GM12878 (cell line): Measurements from ENCODE around the gene PRPF40B. TPM values are rescaled to one million over a fixed set of nuclear protein-coding genes. Genes with fewer than 3 reads are reported as not detected.

ENCODE experiments used
- ATAC-seq: fragments of 200-7000 bp; cut with Tn5 transposase; 3 replicates; pipeline ENCODE4 v1.9.1; 2020; ENCODE audit warnings: mild to moderate bottlenecking, moderate library complexity
- BruUV-seq: library from RNA; stranded (reverse); fragments of 400-500 nt; replicated peaks from 2 replicates; lab custom pipeline; 2021; lab: Mats Ljungman, UMichigan
- CTCF ChIA-PET: fragments of 300-600 bp; sonication (Branson Sonifier 250); formaldehyde crosslinking; extraction: SDS; loops from one replicate; lab custom pipeline; 2021; ENCODE audit warnings: inconsistent platforms; lab: Yijun Ruan, JAX
- POLR2A ChIA-PET: fragments of 350-600 bp; formaldehyde crosslinking; extraction: SDS; loops from one replicate; lab custom pipeline; 2021; ENCODE audit warnings: inconsistent platforms; lab: Charles Lee
- RAD21 ChIA-PET: fragments of 300-600 bp; sonication (Branson Sonifier 250); formaldehyde crosslinking; loops from one replicate; lab custom pipeline; 2023; ENCODE audit warnings: antibody characterized with exemption; ENCODE audit not compliant: unreplicated experiment; lab: Charles Lee
- SMC1A ChIA-PET: fragments of 300-600 bp; sonication (Branson Sonifier 250); formaldehyde crosslinking; loops from one replicate; lab custom pipeline; 2023; ENCODE audit not compliant: unreplicated experiment, uncharacterized antibody; lab: Charles Lee
- DNase-seq: peaks from one replicate; pipeline ENCODE4 v3.0.0-alpha.2; 2011; ENCODE audit warnings: low read depth, low spot score
- FAIRE-seq: peaks from 3 replicates; lab custom pipeline; 2011; peaks lifted over from hg19 to GRCh38; lab: Jason Lieb, UNC
- H2AFZ ChIP-seq: 2 replicates; pipeline ENCODE4 v1.6.0; 2011; ENCODE audit warnings: low read depth, low read length, control low read depth; ENCODE audit not compliant: control insufficient read depth
- H3K27ac ChIP-seq: 2 replicates; pipeline ENCODE4 v1.5.1; 2011; ENCODE audit warnings: control low read depth; ENCODE audit not compliant: control insufficient read depth, insufficient read depth
- H3K27me3 ChIP-seq, 2 experiments: replicated peaks in 1 of 2; 2 replicates each; pipeline versions ENCODE4 v1.6.0 to v1.6.1; 2011; ENCODE audit warnings: low read length in 1 of 2; ENCODE audit not compliant: control insufficient read depth in 2 of 2, insufficient read depth in 2 of 2
- H3K36me3 ChIP-seq, 2 experiments: 2 replicates each; pipeline ENCODE4 v1.5.1; 2011; ENCODE audit warnings: low read length in 1 of 2; ENCODE audit not compliant: control insufficient read depth in 2 of 2, insufficient read depth in 2 of 2
- H3K4me1 ChIP-seq: 2 replicates; pipeline ENCODE4 v1.6.1; 2011; ENCODE audit warnings: mild to moderate bottlenecking, low read length, moderate library complexity, mixed read lengths; ENCODE audit not compliant: control insufficient read depth, insufficient read depth
- H3K4me2 ChIP-seq: 2 replicates; pipeline ENCODE4 v1.6.0; 2011; ENCODE audit warnings: control low read depth; ENCODE audit not compliant: control insufficient read depth, insufficient read depth
- H3K4me3 ChIP-seq: fragments of 200-600 bp; sonication (generic); 2 replicates; pipeline ENCODE4 v1.5.1; 2016
- H3K79me2 ChIP-seq: 2 replicates; pipeline ENCODE4 v1.6.0; 2011; ENCODE audit warnings: low read length; ENCODE audit not compliant: control insufficient read depth, insufficient read depth
- H3K9ac ChIP-seq: 2 replicates; pipeline ENCODE4 v1.8.0; 2011; ENCODE audit warnings: low read length, control low read depth, mixed read lengths; ENCODE audit not compliant: control insufficient read depth, insufficient read depth
- H3K9me3 ChIP-seq: replicated peaks from 3 replicates; pipeline ENCODE4 v1.5.1; 2011; ENCODE audit warnings: mild to moderate bottlenecking, low read length; ENCODE audit not compliant: control insufficient read depth, insufficient read depth
- H4K20me1 ChIP-seq: 2 replicates; pipeline ENCODE4 v1.6.0; 2011; ENCODE audit not compliant: control insufficient read depth, insufficient read depth
- EGR1 ChIP-seq, 2 experiments: IDR thresholded peaks; 1 replicate in 1 of 2; 2 replicates in 1 of 2; pipeline ENCODE4 v1.6.1; 2011 to 2012; ENCODE audit warnings: low read depth in 2 of 2, low read length in 2 of 2, borderline replicate concordance in 1 of 2, mild to moderate bottlenecking in 1 of 2, moderate library complexity in 1 of 2
- HSF1 ChIP-seq: fragments of 150-350 bp; IDR thresholded peaks from 2 replicates; pipeline ENCODE4 v1.6.1; 2014; ENCODE audit warnings: mild to moderate bottlenecking, low read depth, low read length
- MEF2B ChIP-seq: fragments of 450-650 bp; IDR thresholded peaks from 2 replicates; pipeline ENCODE4 v1.6.1; 2018; ENCODE audit warnings: mild to moderate bottlenecking, moderate library complexity; ENCODE audit not compliant: partially characterized antibody, poor library complexity, severe bottlenecking
- MYB ChIP-seq: fragments of 150-350 bp; IDR thresholded peaks from 2 replicates; pipeline ENCODE4 v1.6.1; 2014; ENCODE audit warnings: mild to moderate bottlenecking, low read depth, low read length, borderline replicate concordance
- NR2F1 ChIP-seq: fragments of 450-650 bp; conservative IDR thresholded peaks from 2 replicates; pipeline ENCODE4 v1.6.1; 2017; ENCODE audit warnings: mild to moderate bottlenecking
- SMARCA5 ChIP-seq: fragments of 450-650 bp; IDR thresholded peaks from 2 replicates; pipeline ENCODE4 v1.6.1; 2017; ENCODE audit warnings: mild to moderate bottlenecking
- TCF7 ChIP-seq: IDR thresholded peaks from 2 replicates; pipeline ENCODE4 v1.6.1; 2014; ENCODE audit warnings: antibody characterized with exemption, borderline replicate concordance
- WGBS: methylation state at CpG from one replicate; pipeline ENCODE4 v1.1.6; 2016; ENCODE audit warnings: low lambda C conversion rate; ENCODE audit not compliant: insufficient replicate concordance, insufficient coverage; ENCODE audit errors: missing lambda C conversion rate; 5-methylcytosine and 5-hydroxymethylcytosine counted together
- in situ Hi-C: fragments of 300-500 bp; cut with MboI; formaldehyde crosslinking; loops from 9 replicates; pipeline ENCODE4 v1.14.3; 2018; ENCODE audit warnings: mixed read lengths
- intact Hi-C: fragments of 100-400 bp; cut with micrococcal nuclease; formaldehyde crosslinking; loops from one replicate; pipeline ENCODE4 v1.14.2; 2022; ENCODE audit not compliant: unreplicated experiment
- polyA plus RNA-seq, 11 experiments: library from polyadenylated mRNA; depleted of rRNA in 4 of 11; unstranded in 6 of 11; stranded (reverse) in 5 of 11; fragments of >200 nt; fragmentation: Nextera tagmentation in 4 of 11; fragmentation: Illumina TruSeq in 1 of 11; extraction: Ambion mirVana in 4 of 11; extraction: Trizol in 1 of 11; gene quantifications; 1 replicate in 1 of 11; 2 replicates in 10 of 11; pipeline versions ENCODE4 v1.2.1 to v1.2.3, GENCODE V29; 2011 to 2016; ENCODE audit warnings: inconsistent platforms in 2 of 11, missing spikeins in 2 of 11, low read depth in 1 of 11
- total RNA-seq, 4 experiments: library from RNA; depleted of rRNA in 3 of 4; stranded (reverse); fragments of >200 nt in 3 of 4; fragmentation: Illumina TruSeq in 1 of 4; extraction: Trizol in 1 of 4; gene quantifications; 2 replicates each; pipeline versions ENCODE4 v1.2.1 to v1.2.3, GENCODE V29; 2013 to 2021

PRPF40B gene
- total and polyA plus RNA-seq, 10 of the 15 experiments (the other 5 are each of a cell fraction or from before 2014, with no cell fraction given) = 0.31 to 17.9 (median 7.3) TPM

- no peak for TF ChIP-seq TCF7
These were observed 4.1 kb upstream of the PRPF40B start (continued) for GRCh38 chr12:49619286-49619685.

GRCh38 chr12:49621651-49622500 is 1.5 kb upstream of the PRPF40B start:
- no peaks in the 10 kb centered on the region for H3K36me3 ChIP-seq
- ChIA-PET RAD21 (interaction anchor here (0.6 to 3.9 kb wide), 7 partner anchors 38 to 263 kb away, joined by 3 to 23 read pairs (median 4); no protein-coding TSS in a partner anchor), SMC1A (interaction anchor here (0.9 to 5.5 kb wide), 12 partner anchors 11 to 265 kb away, joined by 3 to 19 read pairs (median 4); no protein-coding TSS in a partner anchor)
- DNase-seq = no peak
- H3K4me1 ChIP-seq = peaks cover 17% of the 10 kb centered on the region
- H2AFZ ChIP-seq = peak overlapping the region; percentile 78
- WGBS = under 1% methylated on average over 18 of the region's 33 CpGs
- ATAC-seq = peak; percentile 56; the same call in 2 of the 3 replicates
- H3K9ac ChIP-seq = peak overlapping the region; percentile 72
- peak overlapping the region; percentile 99 for H3K4me2 ChIP-seq
- peak overlapping the region; percentile 85 for H3K4me3 ChIP-seq
- H3K9me3 ChIP-seq = no peaks in the 10 kb centered on the region
- no peaks in the 10 kb centered on the region for H3K27me3 ChIP-seq
- no peak for TF ChIP-seq NR2F1
- TF ChIP-seq HSF1 = no peak
- TF ChIP-seq SMARCA5 = peak; percentile 70
- TF ChIP-seq MEF2B = no peak
- 0 out of 3 replicates have a peak, but pooled peaks of 1 of the 2 experiments have one; percentile 6 for TF ChIP-seq EGR1 (IDR thresholded peaks at IDR 0.05; ENCODE audit: borderline replicate concordance in 1 of 2, low read depth in 2 of 2, low read length in 2 of 2)
- no peak for TF ChIP-seq MYB
- TF ChIP-seq, all 136 proteins: peak for 2
- BruUV-seq = no TSS peak
- H4K20me1 ChIP-seq = no peaks in the 10 kb centered on the region
- ChIA-PET POLR2A (interaction anchor here (0.5 to 4.5 kb wide), 8 partner anchors 22 to 253 kb away, joined by 3 to 35 read pairs (median 4); partner anchors contain the start of genes FMNL3 and TMBIM6), CTCF (interaction anchor here (1.0 to 7.6 kb wide), 14 partner anchors 10 to 279 kb away, joined by 3 to 57 read pairs (median 5); partner anchors contain the start of gene FMNL3)
- no peaks in the 10 kb centered on the region for H3K79me2 ChIP-seq
- in situ Hi-C loops (no loop called here), intact Hi-C loops (loop anchor here (2.0 kb wide), 1 partner anchor 41 kb away; no protein-coding TSS in a partner anchor)
- H3K27ac ChIP-seq = peak overlapping the region; percentile 75
- no peak for FAIRE-seq
